ENCODE data around the gene SENP3.

SENP3 gene

DNA sequence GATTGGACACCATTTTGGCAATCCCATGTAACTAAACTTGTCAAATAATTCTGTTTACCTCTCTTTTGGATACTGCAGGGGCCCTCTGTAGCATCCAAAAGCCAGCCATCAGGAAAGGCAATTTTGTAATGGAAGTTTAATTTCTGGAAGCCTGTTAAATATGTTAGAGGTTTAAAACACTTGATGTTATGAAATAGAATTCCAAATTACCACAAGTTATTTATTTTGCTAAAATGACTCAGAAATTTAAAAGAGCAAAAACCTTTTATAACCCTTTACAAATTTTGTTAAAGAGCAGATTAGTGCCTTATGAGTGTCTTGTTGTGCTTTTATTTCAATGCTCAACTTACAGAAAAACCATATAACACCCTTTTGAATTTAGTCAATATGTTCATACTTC lies 32.9 kb upstream of the SENP3 start:
- H3K27ac ChIP-seq = no peak overlapping the region

DNA sequence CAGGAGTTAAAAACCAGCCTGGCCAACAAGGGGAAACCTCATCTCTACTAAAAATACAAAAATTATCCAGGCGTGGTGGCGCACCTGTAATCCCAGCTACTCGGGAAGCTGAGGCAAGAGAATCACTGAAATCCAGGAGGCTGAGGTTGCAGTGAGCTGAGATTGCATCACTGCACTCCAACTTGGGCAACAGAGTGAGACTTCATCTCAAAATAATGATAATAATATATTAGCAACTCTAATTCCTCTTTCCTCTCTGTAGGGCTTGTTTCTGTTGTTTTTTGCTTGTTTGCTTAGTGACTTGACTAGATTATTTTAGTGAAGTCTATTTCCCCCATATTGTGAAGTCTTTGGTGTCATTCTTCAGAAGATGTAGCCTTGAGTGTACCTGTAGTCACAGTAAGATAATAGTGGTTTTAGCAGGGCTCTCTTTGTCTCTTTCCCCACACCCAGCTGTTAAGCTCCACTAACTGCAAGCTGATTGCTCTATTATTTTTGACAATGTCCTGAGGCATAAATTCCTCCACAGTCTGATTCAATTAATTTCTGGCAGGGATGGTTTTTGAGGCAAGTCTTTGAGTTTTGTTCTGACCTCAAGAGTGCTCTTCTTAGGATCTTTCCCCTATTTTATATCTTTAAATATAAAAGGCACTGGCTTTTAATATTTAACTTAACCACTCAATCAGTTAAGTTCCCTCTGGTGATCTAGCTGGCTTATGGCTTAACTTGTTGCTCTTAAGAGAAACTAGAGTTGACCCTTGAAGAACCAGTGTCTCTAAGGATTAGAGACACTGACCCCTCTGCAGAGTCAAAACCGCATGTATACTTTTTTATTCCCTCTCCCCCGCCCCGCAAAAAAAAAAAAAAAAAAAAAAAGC lies 31.5 kb upstream of the SENP3 start:
- no peak overlapping the region for H3K4me3 ChIP-seq
- TF ChIP-seq, protein P1, sequence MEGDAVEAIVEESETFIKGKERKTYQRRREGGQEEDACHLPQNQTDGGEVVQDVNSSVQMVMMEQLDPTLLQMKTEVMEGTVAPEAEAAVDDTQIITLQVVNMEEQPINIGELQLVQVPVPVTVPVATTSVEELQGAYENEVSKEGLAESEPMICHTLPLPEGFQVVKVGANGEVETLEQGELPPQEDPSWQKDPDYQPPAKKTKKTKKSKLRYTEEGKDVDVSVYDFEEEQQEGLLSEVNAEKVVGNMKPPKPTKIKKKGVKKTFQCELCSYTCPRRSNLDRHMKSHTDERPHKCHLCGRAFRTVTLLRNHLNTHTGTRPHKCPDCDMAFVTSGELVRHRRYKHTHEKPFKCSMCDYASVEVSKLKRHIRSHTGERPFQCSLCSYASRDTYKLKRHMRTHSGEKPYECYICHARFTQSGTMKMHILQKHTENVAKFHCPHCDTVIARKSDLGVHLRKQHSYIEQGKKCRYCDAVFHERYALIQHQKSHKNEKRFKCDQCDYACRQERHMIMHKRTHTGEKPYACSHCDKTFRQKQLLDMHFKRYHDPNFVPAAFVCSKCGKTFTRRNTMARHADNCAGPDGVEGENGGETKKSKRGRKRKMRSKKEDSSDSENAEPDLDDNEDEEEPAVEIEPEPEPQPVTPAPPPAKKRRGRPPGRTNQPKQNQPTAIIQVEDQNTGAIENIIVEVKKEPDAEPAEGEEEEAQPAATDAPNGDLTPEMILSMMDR (IDR thresholded peaks at IDR 0.05) = no peak
- no peak for DNase-seq (ENCODE audit: low spot score)
- no peak overlapping the region for H3K27ac ChIP-seq

More for the DNA sequence above, 32.9 kb upstream of the SENP3 start:
- H3K4me3 ChIP-seq = no peak overlapping the region
- TF ChIP-seq, protein P1 (IDR thresholded peaks at IDR 0.05) = no peak
- DNase-seq (ENCODE audit: low spot score) = no peak

DNA sequence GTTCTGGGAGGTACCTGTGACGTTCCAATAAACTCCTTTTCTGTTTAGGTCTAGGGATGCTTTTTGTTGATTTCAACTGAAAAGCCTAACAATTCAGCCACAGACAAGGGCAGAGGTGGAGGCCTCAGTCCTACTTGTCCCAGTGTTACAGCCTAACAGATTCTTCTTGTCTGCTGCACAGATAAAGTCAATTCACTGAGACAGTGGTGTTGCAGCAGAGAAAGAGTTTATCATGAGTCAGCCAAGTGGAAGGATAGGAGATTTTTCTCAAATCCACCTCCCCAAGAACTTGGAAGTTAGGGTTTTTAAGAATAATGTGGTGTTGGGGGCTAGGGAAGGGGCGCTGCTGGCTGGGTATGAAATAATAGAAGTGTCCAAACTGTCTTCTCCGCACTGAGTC lies 23.7 kb upstream of the SENP3 start:
- no peak for DNase-seq (ENCODE audit: low spot score)
- Histone ChIP-seq H3K27ac (no peak overlapping the region), H3K4me3 (no peak overlapping the region)
- TF ChIP-seq, protein P1 (IDR thresholded peaks at IDR 0.05) = no peak

DNA sequence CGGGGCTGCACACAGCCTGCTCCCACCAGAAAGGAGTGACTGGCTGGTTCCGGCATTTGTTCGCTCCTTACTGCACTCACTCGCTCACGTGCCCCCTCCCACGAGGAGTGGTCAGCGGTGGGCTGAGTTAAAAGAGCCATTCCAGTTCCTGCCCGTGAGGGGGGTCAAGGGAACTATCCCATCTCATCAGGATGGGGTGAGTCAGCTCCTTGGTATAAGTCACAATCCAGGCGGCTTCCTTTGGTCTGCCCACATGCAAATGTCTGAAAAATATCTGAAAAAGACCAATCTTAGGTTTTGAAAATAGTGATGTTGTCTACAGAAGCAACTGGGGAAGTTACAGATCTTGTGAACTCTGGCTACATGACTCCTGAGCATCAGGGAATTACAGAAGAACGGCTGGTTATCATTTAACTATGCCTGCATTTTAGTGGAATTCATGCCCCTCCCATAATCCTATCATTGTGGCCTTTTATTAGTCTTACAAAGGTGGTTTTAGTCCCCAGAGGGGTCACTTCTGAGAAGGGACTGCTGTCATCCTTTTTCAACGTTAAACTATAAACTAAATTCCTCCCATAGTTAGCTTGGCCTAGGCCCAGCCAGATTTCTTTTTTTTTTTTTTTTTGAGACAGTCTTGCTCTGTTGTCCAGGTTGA lies 22.7 kb upstream of the SENP3 start:
- Histone ChIP-seq H3K27ac (no peak overlapping the region), H3K4me3 (no peak overlapping the region)
- DNase-seq (ENCODE audit: low spot score) = no peak
- TF ChIP-seq, protein P1 (IDR thresholded peaks at IDR 0.05) = no peak

DNA sequence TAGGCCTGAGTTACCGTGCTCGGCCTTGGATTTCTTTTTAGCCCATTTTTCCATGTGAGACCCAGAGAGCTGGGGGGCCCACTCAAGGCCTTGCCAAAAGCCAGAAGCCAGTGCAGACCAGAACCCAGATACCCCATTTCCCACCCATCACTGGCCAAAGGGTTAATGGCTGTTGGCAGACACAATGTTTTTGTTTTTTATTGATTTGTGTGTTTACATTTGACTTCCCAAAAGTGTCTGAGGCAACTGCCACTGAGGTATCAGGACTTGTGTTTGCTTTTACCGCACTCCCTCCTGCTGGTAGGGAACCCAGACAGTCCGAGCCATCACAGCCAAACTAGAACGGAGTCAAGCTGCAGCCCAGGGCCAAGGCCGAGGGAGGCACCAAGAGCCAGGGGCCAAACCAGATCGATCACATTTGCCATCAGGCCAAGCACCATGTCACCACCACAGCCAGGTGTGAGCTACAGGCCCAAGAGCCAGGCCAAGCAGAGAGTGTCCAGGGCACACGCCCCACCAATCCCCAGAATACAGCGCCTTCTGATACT lies 20.6 kb upstream of the SENP3 start:
- H3K4me3 ChIP-seq = no peak overlapping the region
- no peak overlapping the region for H3K27ac ChIP-seq
- TF ChIP-seq, protein P1 (IDR thresholded peaks at IDR 0.05) = no peak
- no peak for DNase-seq (ENCODE audit: low spot score)

DNA sequence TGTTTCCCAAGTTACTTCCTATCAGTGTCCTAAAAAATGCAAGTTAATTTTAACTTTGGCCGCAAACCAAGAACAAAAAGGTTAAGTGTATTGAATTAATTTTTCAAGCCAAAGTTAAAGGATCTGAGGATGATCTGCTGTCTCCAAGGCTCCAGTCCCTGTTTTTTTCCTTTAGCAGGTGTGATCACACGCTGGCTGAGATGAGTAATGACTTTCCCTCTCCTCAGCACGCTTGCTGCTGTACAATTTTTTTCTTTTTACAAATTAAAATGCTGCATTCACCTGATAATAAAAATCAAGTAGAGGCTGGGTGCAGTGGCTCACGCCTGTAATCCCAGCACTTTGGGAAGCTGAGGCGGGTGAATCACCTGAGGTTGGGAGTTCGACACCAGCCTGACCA lies 16.8 kb upstream of the SENP3 start:
- TF ChIP-seq, protein P1 (IDR thresholded peaks at IDR 0.05) = no peak
- H3K27ac ChIP-seq = peak overlapping the region in 1 of 2 donors; percentile 54
- DNase-seq (ENCODE audit: low spot score) = no peak
- no peak overlapping the region for H3K4me3 ChIP-seq

Measured in coronary artery (tissue), 2 donors.